Lower leg skin (tissue), 3 donors: Measurements from ENCODE around the gene SORBS2.

Source experiments
- CTCF ChIP-seq, 3 donors: fragments of 450-650 bp; IDR thresholded peaks; one replicate each; pipeline ENCODE4 v1.5.1; 2016; ENCODE audit warnings: antibody characterized with exemption in 3 of 3, mild to moderate bottlenecking in 3 of 3, moderate library complexity in 2 of 3
- POLR2A ChIP-seq, 2 donors: fragments of 450-650 bp; IDR thresholded peaks; one replicate each; pipeline ENCODE4 v1.6.1; 2016 to 2017; ENCODE audit warnings: antibody characterized with exemption in 2 of 2, mild to moderate bottlenecking in 1 of 2, moderate library complexity in 1 of 2

GRCh38 chr4:185794637-185795036, 17.4 kb downstream of the SORBS2 start:
- no peak for TF ChIP-seq CTCF (IDR thresholded peaks at IDR 0.05)
- TF ChIP-seq POLR2A (IDR thresholded peaks at IDR 0.05): no peak
